NCI-H1694 treated with DMSO at 0.1 percent for 48 hours (cell line): ENCODE data around the gene MTPN.

Experiments used
- DNase-seq: peaks from one replicate; lab custom pipeline; 2025; lab: John Stamatoyannopoulos, UW

The MTPN gene

GRCh38 chr7:135924302-135924701, 52.9 kb downstream of the MTPN start:
- DNase-seq, result no peak

DNA sequence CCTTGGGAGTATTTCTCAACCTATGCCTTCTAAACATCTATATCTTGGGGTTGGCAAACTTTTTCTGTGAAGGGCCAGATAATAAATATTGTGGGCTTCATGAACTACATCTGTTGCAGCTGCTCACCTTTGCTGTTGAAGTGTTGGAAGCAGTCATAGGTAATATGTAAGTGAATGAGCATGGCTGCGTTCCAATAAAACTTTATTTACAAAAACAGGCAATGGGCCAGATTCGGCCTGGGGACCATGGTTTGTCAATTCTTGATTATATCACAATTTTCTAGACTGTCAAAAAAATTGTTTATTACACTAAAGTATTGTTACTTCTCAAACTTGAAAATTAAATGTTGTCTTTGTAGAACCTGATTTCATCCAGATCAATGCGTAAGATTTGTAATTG, 54.9 kb downstream of the MTPN start:
- DNase-seq, result no peak

DNA sequence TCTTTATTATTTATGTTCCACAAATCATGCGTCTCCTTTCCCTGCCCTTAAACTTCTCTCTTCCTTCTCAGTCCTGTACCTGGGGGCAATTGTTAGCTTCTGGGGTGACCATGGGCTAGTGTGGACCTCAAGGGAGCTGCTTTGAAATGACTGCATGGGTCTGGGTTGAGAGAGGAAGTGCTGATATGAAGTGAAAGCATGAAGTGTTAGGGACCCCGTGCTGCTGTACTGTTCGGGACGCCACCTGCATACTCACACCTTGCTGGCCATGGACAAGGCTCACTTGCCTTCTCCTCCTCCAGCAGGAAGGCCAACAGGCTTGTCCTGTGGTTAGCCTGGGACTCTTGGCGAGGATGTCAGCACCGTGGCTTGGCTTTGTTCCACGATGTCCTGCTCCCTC, 56.7 kb downstream of the MTPN start:
- DNase-seq, result no peak

- DNase-seq, result no peak
These were observed 57.9 kb downstream of the MTPN start for GRCh38 chr7:135919071-135919841.

DNA sequence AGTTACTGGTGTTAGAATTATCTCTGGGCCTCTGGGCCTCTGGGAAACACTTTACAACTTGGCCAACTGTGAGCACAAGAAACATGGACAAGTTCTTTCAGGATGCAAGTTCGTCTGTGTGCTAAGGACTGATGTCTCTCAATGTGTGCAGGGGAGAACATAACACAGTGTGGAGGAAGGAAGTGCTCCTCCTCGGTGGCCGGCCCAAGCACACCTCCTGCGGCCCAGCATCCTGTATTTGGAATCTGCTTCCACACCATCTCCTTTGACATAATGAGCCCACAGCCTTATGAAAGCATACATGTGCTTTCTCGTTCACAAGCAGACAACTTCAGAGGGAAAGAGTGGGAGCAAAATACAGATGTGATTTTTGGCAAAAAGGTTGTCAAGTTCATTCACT, 59.0 kb downstream of the MTPN start:
- no peak for DNase-seq

GRCh38 chr7:135917721-135918120, 59.4 kb downstream of the MTPN start:
- DNase-seq, result no peak

DNA sequence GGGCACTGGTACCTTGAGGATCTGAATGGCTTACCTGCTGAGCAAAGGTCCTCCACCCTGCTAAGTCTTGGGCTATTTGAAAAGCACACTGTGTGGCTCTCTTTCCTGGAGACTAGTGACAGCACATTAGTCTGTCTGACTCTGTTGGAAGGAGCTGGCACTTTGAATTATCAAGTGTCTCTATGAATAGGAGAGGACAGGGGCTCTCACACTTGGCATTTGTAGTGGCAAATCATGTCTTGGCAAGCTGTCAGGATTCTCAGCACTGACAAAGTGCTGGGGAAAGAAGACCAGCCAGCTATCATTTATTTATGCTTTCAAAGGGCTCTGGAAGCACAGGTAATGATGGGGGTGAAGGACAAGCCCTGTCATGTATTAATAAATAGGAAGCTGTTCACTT, 62.8 kb downstream of the MTPN start:
- no peak for DNase-seq

GRCh38 chr7:135913404-135913803, 63.8 kb downstream of the MTPN start:
- DNase-seq, result no peak

DNA sequence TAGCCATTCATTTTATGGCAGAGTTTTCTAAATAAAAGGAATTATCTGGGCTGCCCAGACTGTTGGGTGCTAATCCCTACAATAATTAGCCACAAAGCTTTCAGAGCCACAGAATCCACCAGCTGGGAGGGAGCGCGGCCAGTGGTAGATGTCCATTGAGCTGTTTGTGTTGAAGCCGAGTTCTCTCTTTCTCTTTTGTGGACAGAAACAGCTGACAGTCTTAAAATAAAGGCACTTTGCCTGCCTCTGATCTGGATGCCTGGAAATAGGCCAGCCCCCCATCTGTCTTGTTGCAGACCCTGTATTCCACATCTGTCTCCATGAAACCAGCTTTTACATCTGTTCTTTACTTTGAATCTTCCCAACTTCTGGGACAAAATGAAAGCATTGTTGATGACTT, 66.1 kb downstream of the MTPN start:
- peak; percentile 26 for DNase-seq

DNA sequence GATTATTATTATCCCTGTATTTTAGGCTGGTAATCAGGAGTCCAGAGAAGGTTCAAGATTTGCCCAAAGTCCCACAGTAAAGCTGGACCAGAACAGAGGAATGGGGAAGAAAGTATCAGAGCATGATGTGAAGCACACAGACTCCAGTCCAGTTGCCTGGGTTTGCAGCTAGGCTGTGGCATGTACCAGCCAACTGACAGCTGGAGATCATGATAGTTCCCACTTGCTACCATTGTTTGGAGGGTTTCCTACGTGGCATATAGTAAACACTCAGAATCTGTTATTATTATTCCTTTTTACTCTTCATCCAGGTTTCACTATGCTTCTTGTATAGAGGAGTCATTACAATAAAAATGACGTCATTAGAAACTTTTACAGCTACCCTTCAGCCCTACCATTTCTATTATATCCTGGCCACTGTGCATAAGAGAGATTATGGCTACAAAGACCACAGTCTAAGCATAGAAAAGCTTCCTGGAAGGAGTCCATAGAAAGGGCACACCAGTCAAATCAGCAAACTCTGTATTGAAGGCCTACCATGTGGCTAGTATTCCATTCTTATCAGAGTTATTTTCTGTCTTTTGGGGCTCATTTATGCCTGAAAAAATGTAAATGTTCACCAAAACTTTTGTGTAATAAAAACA, 66.6 kb downstream of the MTPN start:
- DNase-seq, result no peak

GRCh38 chr7:135905858-135906257, 71.3 kb downstream of the MTPN start:
- no peak for DNase-seq

DNA sequence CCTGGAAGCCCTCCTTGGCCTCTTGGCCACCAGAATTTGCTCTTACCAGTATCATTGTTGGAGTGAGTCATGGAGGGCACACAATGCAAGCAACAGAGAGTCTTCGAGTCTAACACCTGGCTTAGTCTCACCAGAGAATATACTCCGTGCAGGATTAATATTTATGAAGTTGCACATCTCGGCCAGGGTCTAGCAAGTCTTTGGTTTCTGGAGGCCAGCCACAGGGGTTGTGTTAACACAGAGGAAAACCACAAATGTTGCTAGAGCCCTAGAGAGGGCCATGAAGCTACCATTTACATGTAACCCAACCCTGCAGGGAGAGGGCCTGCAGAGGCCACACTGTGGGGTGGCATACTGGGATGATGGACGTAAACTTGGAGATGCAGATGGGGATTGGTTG, 71.8 kb downstream of the MTPN start:
- DNase-seq, result no peak

DNA sequence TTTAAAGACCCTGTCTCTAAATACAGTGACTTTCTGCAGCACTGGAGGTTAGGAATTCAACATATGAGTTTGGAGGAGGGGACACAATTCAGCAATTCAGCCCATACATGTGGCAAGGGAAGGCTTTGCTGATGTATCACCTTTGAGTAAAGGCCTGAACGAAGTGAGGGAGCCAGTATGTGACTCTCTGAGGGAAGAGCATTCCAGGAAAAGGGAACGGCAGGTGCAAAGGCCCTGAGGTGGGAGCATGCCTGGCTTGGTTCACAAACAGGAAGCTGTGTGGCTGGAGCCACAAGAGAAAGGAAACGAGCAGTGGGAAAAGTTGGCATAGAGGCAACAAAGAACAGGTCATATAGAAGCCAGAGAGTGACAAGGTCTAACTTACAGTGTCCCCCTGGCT, 72.9 kb downstream of the MTPN start:
- DNase-seq, result no peak

- DNase-seq, result no peak
These were observed 75.3 kb downstream of the MTPN start for GRCh38 chr7:135901585-135902540.

DNA sequence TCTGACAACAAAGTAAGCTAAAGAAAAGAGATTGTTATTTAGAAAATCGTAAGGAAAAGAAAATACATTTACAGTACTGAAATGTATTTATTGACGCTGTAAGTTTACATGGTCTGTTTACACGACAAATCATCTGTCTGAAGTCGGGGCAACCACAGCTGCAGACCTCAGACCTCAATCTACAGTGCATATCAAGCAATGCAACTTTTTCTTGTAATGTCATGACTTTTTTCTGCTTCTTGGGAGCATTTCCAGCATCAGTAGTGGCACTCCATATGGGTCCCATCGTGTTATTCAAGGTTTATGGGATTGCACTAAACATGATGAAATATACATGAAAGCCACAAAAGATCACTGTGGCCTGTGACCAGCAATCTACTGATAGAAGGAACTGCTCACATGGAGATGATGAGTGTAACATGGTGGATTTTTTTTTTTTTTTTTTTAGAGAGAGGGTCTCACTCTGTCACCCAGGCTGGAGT, 77.1 kb downstream of the MTPN start:
- DNase-seq, result no peak

- no peak for DNase-seq
These were observed 77.6 kb downstream of the MTPN start for GRCh38 chr7:135899458-135900064.

GRCh38 chr7:135898226-135898625, 78.9 kb downstream of the MTPN start:
- DNase-seq, result peak; percentile 26

DNA sequence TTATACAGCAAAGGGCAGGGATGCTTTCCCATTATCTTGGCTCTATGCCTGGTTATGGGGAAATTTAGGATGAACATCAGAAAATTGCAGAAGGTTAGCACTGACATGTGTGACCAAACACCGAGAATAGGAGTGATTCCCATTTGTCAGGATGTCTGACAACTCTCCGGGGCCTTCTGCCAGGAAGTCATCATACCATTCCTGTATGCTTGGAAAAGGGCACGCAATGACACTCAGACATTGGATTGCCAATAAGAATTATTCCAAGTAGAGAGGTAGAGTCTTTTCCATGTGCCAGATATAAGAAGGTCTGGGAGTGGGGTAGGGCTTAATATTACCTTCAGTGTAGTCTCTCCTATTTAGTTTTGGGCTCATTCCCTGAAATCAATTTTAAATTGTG, 82.3 kb downstream of the MTPN start:
- no peak for DNase-seq

DNA sequence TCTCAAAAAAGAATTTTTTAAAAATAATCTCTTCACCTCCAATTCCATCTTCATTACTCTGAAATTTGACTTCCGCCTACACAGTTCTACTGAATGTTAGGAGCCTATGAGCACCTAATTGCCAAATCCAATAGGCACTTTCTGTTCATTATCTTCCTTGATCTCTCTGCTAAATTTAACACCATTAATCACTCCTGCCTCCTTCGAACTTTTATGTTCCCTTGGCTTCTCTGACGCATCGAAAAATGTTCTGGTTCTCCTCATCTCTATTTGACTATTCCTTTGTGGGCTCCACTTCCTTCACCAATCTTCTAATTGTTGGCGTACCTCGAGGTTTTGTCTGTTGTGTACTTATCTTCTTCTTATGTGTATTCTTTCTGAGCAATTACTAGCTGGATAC, 87.3 kb downstream of the MTPN start:
- DNase-seq, result no peak

DNA sequence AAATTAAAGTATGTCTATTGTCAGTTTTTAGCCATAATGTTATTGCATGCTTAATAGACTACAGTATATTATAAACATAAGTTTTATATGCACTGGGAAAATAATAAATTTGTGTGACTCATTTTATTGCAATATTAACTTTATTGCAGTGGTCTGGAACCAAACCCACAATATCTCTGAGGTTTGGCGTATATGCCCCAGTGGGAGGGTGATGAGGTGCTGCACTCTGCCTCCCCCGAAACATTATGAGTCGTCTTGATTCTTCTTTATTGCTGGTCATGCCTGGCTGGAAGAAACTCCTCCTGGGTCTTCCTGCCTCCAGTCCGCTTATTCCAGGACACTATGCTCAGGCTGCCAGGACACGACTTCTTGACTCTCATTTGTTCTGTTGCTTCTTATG, 88.4 kb downstream of the MTPN start:
- DNase-seq, result no peak

GRCh38 chr7:135886345-135887132, 90.6 kb downstream of the MTPN start:
- no peak for DNase-seq
